HG02973 (cell line): Measurements from ENCODE around the gene SPIN2B.

ENCODE experiments used
- ATAC-seq: cut with Tn5 transposase; IDR thresholded peaks from one replicate; pipeline ENCODE4 v1.9.1; 2021; ENCODE audit warnings: moderate library complexity; ENCODE audit not compliant: unreplicated experiment

Gene SPIN2B

GRCh38 chrX:57074458-57074857 lies 46.9 kb downstream of the SPIN2B start:
- no peak for ATAC-seq

GRCh38 chrX:57070185-57070984 lies 51.0 kb downstream of the SPIN2B start:
- no peak for ATAC-seq
